ENCODE measurements around the gene FBLN2. TPM values are rescaled to one million over a fixed set of nuclear protein-coding genes. Genes with fewer than 3 reads are reported as not detected.
A peak's percentile ranks its signal among the peaks of the same experiment; 100 is the strongest.

The FBLN2 gene
- total and polyA plus RNA-seq, 2 of the 13 experiments (the other 11 are each of a cell fraction or from before 2014, with no cell fraction given): not detected

DNA sequence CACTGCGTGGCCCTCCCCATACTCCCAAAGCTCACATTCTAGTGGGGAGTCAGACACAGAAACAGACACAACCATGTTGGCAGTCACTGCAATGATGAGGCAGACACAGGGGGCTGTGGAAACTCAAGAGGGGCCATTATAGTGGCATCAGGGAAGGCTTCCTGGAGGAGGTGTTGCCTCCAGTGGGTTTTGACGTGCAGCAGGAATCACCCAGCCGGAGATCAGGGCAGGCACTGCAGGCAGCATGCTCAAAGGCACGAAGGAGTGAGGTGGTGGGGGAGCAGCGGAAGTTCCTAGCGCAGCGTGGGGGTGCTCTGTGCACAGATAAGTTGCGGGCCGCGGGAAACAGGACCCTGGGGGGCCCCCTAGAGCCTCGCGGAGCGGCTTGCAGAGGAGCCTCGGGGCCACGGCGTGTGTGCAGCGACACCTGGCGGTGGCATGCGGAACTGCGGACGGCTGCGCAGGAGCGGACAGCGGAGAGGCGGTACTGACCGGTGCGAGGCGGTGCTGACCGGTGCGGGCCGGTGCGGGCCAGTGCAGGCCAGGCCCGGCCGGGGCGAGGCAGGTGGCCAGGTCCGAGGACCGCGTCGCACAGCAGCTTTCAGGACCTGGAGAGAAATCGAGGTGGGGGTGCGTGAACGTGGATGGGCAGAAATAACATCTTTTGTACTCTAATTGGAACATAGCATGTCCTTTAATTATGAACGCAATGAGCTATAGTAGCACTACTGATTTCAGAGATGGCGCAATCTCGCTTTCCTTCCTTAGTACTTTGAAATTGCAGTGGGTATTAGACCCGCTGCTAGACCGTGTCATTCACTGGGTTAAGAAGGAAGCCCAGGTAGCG is 101.5 kb downstream of the FBLN2 start (continued):
- TF ChIP-seq, protein P1, sequence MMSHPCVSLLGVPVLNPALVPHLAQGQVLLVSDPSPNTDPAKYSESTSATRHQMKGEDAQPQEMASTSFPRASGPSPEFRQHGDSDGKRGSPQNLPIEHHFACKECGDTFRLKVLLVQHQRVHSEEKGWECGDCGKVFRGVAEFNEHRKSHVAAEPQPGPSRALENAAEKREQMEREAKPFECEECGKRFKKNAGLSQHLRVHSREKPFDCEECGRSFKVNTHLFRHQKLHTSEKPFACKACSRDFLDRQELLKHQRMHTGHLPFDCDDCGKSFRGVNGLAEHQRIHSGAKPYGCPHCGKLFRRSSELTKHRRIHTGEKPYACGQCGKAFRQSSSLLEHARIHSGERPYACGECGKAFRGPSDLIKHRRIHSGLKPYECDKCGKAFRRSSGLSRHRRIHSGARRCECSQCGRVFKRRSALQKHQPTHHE (CRISPR knock-in tag; IDR thresholded peaks at IDR 0.05; ENCODE audit: borderline replicate concordance): peak; percentile 64; the same call in 1 of the 2 replicates
- no peak for TF ChIP-seq NFATC3 (CRISPR knock-in tag; IDR thresholded peaks at IDR 0.05)
- no peak for TF ChIP-seq FOXA1 (IDR thresholded peaks at IDR 0.05)
- TF ChIP-seq FOXA1 (CRISPR knock-in tag; IDR thresholded peaks at IDR 0.05): no peak; the same call in 1 of the 2 replicates
- no peak for TF ChIP-seq MTA3 (CRISPR knock-in tag; IDR thresholded peaks at IDR 0.05)
- TF ChIP-seq CBX2 (IDR thresholded peaks at IDR 0.05; ENCODE audit: low read depth, low read length): no peak
- 0 out of 2 replicates have a peak, but pooled peaks have one; percentile 91 for TF ChIP-seq CBX2 (CRISPR knock-in tag; IDR thresholded peaks at IDR 0.05; ENCODE audit: low read depth)
- peak; percentile 81 for TF ChIP-seq BORCS8-MEF2B (CRISPR knock-in tag; IDR thresholded peaks at IDR 0.05)
- TF ChIP-seq, protein P2, sequence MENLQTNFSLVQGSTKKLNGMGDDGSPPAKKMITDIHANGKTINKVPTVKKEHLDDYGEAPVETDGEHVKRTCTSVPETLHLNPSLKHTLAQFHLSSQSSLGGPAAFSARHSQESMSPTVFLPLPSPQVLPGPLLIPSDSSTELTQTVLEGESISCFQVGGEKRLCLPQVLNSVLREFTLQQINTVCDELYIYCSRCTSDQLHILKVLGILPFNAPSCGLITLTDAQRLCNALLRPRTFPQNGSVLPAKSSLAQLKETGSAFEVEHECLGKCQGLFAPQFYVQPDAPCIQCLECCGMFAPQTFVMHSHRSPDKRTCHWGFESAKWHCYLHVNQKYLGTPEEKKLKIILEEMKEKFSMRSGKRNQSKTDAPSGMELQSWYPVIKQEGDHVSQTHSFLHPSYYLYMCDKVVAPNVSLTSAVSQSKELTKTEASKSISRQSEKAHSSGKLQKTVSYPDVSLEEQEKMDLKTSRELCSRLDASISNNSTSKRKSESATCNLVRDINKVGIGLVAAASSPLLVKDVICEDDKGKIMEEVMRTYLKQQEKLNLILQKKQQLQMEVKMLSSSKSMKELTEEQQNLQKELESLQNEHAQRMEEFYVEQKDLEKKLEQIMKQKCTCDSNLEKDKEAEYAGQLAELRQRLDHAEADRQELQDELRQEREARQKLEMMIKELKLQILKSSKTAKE (CRISPR knock-in tag; IDR thresholded peaks at IDR 0.05; ENCODE audit: borderline replicate concordance): no peak
- TF ChIP-seq FLYWCH1 (CRISPR knock-in tag; IDR thresholded peaks at IDR 0.05): no peak
- TF ChIP-seq POGZ (CRISPR knock-in tag; IDR thresholded peaks at IDR 0.05): no peak; the same call in 1 of the 2 replicates
- TF ChIP-seq RARA (CRISPR knock-in tag; IDR thresholded peaks at IDR 0.05): no peak
- TF ChIP-seq MEIS2 (CRISPR knock-in tag; IDR thresholded peaks at IDR 0.05): no peak
- TF ChIP-seq, protein P3, sequence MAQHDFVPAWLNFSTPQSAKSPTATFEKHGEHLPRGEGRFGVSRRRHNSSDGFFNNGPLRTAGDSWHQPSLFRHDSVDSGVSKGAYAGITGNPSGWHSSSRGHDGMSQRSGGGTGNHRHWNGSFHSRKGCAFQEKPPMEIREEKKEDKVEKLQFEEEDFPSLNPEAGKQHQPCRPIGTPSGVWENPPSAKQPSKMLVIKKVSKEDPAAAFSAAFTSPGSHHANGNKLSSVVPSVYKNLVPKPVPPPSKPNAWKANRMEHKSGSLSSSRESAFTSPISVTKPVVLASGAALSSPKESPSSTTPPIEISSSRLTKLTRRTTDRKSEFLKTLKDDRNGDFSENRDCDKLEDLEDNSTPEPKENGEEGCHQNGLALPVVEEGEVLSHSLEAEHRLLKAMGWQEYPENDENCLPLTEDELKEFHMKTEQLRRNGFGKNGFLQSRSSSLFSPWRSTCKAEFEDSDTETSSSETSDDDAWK (CRISPR knock-in tag; IDR thresholded peaks at IDR 0.05): no peak
- no peak for TF ChIP-seq FOXJ3 (CRISPR knock-in tag; IDR thresholded peaks at IDR 0.05; ENCODE audit: borderline replicate concordance)
- TF ChIP-seq ZNF562 (CRISPR knock-in tag; IDR thresholded peaks at IDR 0.05; ENCODE audit: borderline replicate concordance): no peak
- TF ChIP-seq ZNF317 (CRISPR knock-in tag; IDR thresholded peaks at IDR 0.05): no peak
- peak; percentile 58; the same call in 1 of the 2 replicates for TF ChIP-seq ZFP90 (CRISPR knock-in tag; IDR thresholded peaks at IDR 0.05; ENCODE audit: borderline replicate concordance)
- no peak for TF ChIP-seq ZFP1 (CRISPR knock-in tag; IDR thresholded peaks at IDR 0.05)
- TF ChIP-seq HNRNPLL (IDR thresholded peaks at IDR 0.05; ENCODE audit: low read depth, low read length, poor library complexity, severe bottlenecking): peak; percentile 60
- TF ChIP-seq ONECUT2 (CRISPR knock-in tag; IDR thresholded peaks at IDR 0.05): no peak
- no peak for TF ChIP-seq ZNF329 (CRISPR knock-in tag; IDR thresholded peaks at IDR 0.05; ENCODE audit: low read depth)
- TF ChIP-seq, protein P4, sequence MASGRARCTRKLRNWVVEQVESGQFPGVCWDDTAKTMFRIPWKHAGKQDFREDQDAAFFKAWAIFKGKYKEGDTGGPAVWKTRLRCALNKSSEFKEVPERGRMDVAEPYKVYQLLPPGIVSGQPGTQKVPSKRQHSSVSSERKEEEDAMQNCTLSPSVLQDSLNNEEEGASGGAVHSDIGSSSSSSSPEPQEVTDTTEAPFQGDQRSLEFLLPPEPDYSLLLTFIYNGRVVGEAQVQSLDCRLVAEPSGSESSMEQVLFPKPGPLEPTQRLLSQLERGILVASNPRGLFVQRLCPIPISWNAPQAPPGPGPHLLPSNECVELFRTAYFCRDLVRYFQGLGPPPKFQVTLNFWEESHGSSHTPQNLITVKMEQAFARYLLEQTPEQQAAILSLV (CRISPR knock-in tag; IDR thresholded peaks at IDR 0.05; ENCODE audit: borderline replicate concordance): peak; percentile 70; the same call in 1 of the 2 replicates
- TF ChIP-seq RORA (CRISPR knock-in tag; IDR thresholded peaks at IDR 0.05): no peak
- TF ChIP-seq CCAR2 (optimal IDR thresholded peaks at IDR 0.05; ENCODE audit: low read depth, low read length): no peak
- TF ChIP-seq, protein P5, sequence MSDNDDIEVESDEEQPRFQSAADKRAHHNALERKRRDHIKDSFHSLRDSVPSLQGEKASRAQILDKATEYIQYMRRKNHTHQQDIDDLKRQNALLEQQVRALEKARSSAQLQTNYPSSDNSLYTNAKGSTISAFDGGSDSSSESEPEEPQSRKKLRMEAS (IDR thresholded peaks at IDR 0.05): peak; percentile 75

All from HepG2 (cell line).